MCF 10A (cell line): ENCODE data around the gene WNT7A. TPM values are rescaled to one million over a fixed set of nuclear protein-coding genes. Genes with fewer than 3 reads are reported as not detected.

Experiments used
- BruUV-seq: library from RNA; stranded (reverse); fragments of 400-500 nt; replicated peaks from 2 replicates; lab custom pipeline; 2021; lab: Mats Ljungman, UMichigan
- CTCF ChIA-PET: fragments of 300-600 bp; sonication (Branson Sonifier 250); formaldehyde crosslinking; extraction: SDS; loops from one replicate; lab custom pipeline; 2021; ENCODE audit warnings: antibody characterized with exemption, inconsistent platforms; lab: Yijun Ruan, JAX
- POLR2A ChIA-PET: fragments of 300-600, 350-650 bp; sonication (Branson Sonifier 250); formaldehyde crosslinking; extraction: SDS; loops from one replicate; lab custom pipeline; 2020; ENCODE audit warnings: antibody characterized with exemption, inconsistent platforms; lab: Yijun Ruan, JAX
- DNase-seq: peaks from one replicate; pipeline ENCODE4 v3.0.0-alpha.2; 2018; ENCODE audit not compliant: unreplicated experiment
- H3K27ac Mint-ChIP-seq: one replicate; pipeline ENCODE4 v1.8.0; 2022; ENCODE audit warnings: mild to moderate bottlenecking, low read depth, mixed read lengths; ENCODE audit not compliant: unreplicated experiment
- H3K27me3 Mint-ChIP-seq: one replicate; pipeline ENCODE4 v1.8.0; 2022; ENCODE audit warnings: mixed read lengths; ENCODE audit not compliant: insufficient read depth, unreplicated experiment
- H3K36me3 Mint-ChIP-seq: one replicate; pipeline ENCODE4 v1.8.0; 2022; ENCODE audit warnings: mild to moderate bottlenecking, moderate library complexity, mixed read lengths; ENCODE audit not compliant: insufficient read depth, unreplicated experiment
- H3K4me1 Mint-ChIP-seq: one replicate; pipeline ENCODE4 v1.8.0; 2022; ENCODE audit warnings: mixed read lengths; ENCODE audit not compliant: insufficient read depth, unreplicated experiment
- H3K4me3 Mint-ChIP-seq: one replicate; pipeline ENCODE4 v1.8.0; 2022; ENCODE audit warnings: mild to moderate bottlenecking, moderate library complexity, mixed read lengths; ENCODE audit not compliant: unreplicated experiment
- H3K9me3 Mint-ChIP-seq: one replicate; pipeline ENCODE4 v1.8.0; 2022; ENCODE audit warnings: mixed read lengths; ENCODE audit not compliant: unreplicated experiment
- CTCF ChIP-seq: fragments of 200-600 bp; IDR thresholded peaks from one replicate; pipeline ENCODE4 v1.8.0; 2022; ENCODE audit warnings: antibody characterized with exemption, mild to moderate bottlenecking; ENCODE audit not compliant: unreplicated experiment
- intact Hi-C: fragments of 100-400 bp; cut with micrococcal nuclease; formaldehyde crosslinking; loops from 2 replicates; pipeline ENCODE4 v1.14.1; 2022
- total RNA-seq: library from RNA; stranded (reverse); gene quantifications from 2 replicates; pipeline ENCODE4 v1.2.3, GENCODE V29; 2022

Gene WNT7A
- total RNA-seq, 1 experiment from 2014 or later: 0.47 TPM

GRCh38 chr3:13878281-13879101, 1.4 kb downstream of the WNT7A start:
- no peak overlapping the region for H3K27ac Mint-ChIP-seq
- H3K9me3 Mint-ChIP-seq: no peaks in the 10 kb centered on the region
- BruUV-seq: no TSS peak
- intact Hi-C loops: no loop called here
- H3K4me1 Mint-ChIP-seq: no peaks in the 10 kb centered on the region
- peak; percentile 18 for DNase-seq
- H3K4me3 Mint-ChIP-seq: peak overlapping the region; percentile 66
- ChIA-PET CTCF (interaction anchor here (0.6 to 14.2 kb wide), 4 partner anchors 35 to 462 kb away, joined by 3 to 597 read pairs (median 9); no protein-coding TSS in a partner anchor), POLR2A (interaction anchor here (1.0 kb wide), 1 partner anchor 7 kb away, joined by 3 read pairs; no protein-coding TSS in a partner anchor)
- peaks cover 15% of the 10 kb centered on the region for H3K27me3 Mint-ChIP-seq
- no peak for TF ChIP-seq CTCF
- peaks cover 5% of the 10 kb centered on the region for H3K36me3 Mint-ChIP-seq

- Mint-ChIP-seq H3K27me3 (peaks cover 9% of the 10 kb centered on the region), H3K36me3 (peaks cover 5% of the 10 kb centered on the region), H3K9me3 (no peaks in the 10 kb centered on the region), H3K4me3 (no peak overlapping the region), H3K27ac (no peak overlapping the region), H3K4me1 (no peaks in the 10 kb centered on the region)
- TF ChIP-seq CTCF: no peak
- DNase-seq: no peak
- ChIA-PET CTCF (interaction anchor here (1.4 to 2.2 kb wide), 2 partner anchors 7 to 220 kb away, joined by 11 to 13 read pairs; no protein-coding TSS in a partner anchor), POLR2A (no interaction called here)
- intact Hi-C loops: no loop called here
- no TSS peak for BruUV-seq
Measured at GRCh38 chr3:13877911-13878280, 2.0 kb downstream of the WNT7A start.

GRCh38 chr3:13876451-13877100, 3.3 kb downstream of the WNT7A start:
- ChIA-PET CTCF (interaction anchor here (0.7 to 2.2 kb wide), 6 partner anchors 9 to 785 kb away, joined by 3 to 13 read pairs (median 4); no protein-coding TSS in a partner anchor), POLR2A (interaction anchor here (1.2 kb wide), 1 partner anchor 24 kb away, joined by 4 read pairs; no protein-coding TSS in a partner anchor)
- Mint-ChIP-seq H3K27ac (no peak overlapping the region), H3K36me3 (peaks cover 5% of the 10 kb centered on the region), H3K27me3 (no peaks in the 10 kb centered on the region), H3K4me1 (no peaks in the 10 kb centered on the region), H3K9me3 (no peaks in the 10 kb centered on the region), H3K4me3 (no peak overlapping the region)
- no peak for TF ChIP-seq CTCF
- DNase-seq: no peak
- no TSS peak for BruUV-seq
- intact Hi-C loops: no loop called here

GRCh38 chr3:13874891-13875290, 5.0 kb downstream of the WNT7A start:
- TF ChIP-seq CTCF: no peak
- Mint-ChIP-seq H3K9me3 (no peaks in the 10 kb centered on the region), H3K4me1 (no peaks in the 10 kb centered on the region), H3K4me3 (no peak overlapping the region), H3K27me3 (no peaks in the 10 kb centered on the region), H3K27ac (no peak overlapping the region), H3K36me3 (peaks cover 5% of the 10 kb centered on the region)
- intact Hi-C loops: no loop called here
- BruUV-seq: no TSS peak
- CTCF ChIA-PET: no interaction called here
- POLR2A ChIA-PET: interaction anchor here (0.6 kb wide), 1 partner anchor 250 kb away, joined by 3 read pairs; the partner anchor contains the start of genes CHCHD4 and TMEM43
- DNase-seq: no peak
